Sigmoid colon (tissue), 4 donors: Measurements from ENCODE around the gene KIRREL3.

Experiments
- CTCF ChIP-seq, 4 experiments: fragments of 450-650 bp in 3 of 4; fragments of 200-600 bp in 1 of 4; IDR thresholded peaks; one replicate each; pipeline ENCODE4 v1.5.1; 2016 to 2019; ENCODE audit warnings: antibody characterized with exemption in 4 of 4, mild to moderate bottlenecking in 3 of 4, moderate library complexity in 2 of 4
- EP300 ChIP-seq, 4 donors: sonication (generic); formaldehyde crosslinking; IDR thresholded peaks; one replicate each; pipeline ENCODE4 v1.6.1; 2017; ENCODE audit warnings: antibody characterized with exemption in 4 of 4
- POLR2A ChIP-seq, 2 donors: fragments of 450-650 bp; IDR thresholded peaks; one replicate each; pipeline ENCODE4 v1.6.1; 2016; ENCODE audit warnings: antibody characterized with exemption in 2 of 2, mild to moderate bottlenecking in 2 of 2, moderate library complexity in 2 of 2
- POLR2AphosphoS5 ChIP-seq, 4 donors: sonication (generic); formaldehyde crosslinking; IDR thresholded peaks; one replicate each; pipeline ENCODE4 v1.6.1; 2017; ENCODE audit warnings: antibody characterized with exemption in 4 of 4

- TF ChIP-seq CTCF (IDR thresholded peaks at IDR 0.05) (no peak), POLR2A (IDR thresholded peaks at IDR 0.05) (no peak), POLR2AphosphoS5 (IDR thresholded peaks at IDR 0.05) (no peak), EP300 (IDR thresholded peaks at IDR 0.05) (no peak)
Observed at GRCh38 chr11:126489836-126490660, 510.5 kb downstream of the KIRREL3 start.
